ES-I3 (cell line): Measurements from ENCODE around the gene APBA2.

Experiments
- H3K36me3 ChIP-seq: 2 replicates; pipeline ENCODE4 v1.6.1; 2013; ENCODE audit warnings: mild to moderate bottlenecking, low read length, control low read depth, moderate library complexity; ENCODE audit not compliant: insufficient read depth
- H3K4me1 ChIP-seq: 2 replicates; pipeline ENCODE4 v1.6.1; 2013; ENCODE audit warnings: mild to moderate bottlenecking, control low read depth, low read length; ENCODE audit not compliant: insufficient read depth
- H3K9ac ChIP-seq: 2 replicates; pipeline ENCODE4 v1.6.1; 2013; ENCODE audit warnings: low read depth, mild to moderate bottlenecking, low read length, moderate library complexity
- H3K9me3 ChIP-seq: 2 replicates; pipeline ENCODE4 v1.6.1; 2013; ENCODE audit warnings: mild to moderate bottlenecking, low read length, moderate library complexity; ENCODE audit not compliant: control insufficient read depth, insufficient read depth

The APBA2 gene

GRCh38 chr15:28896951-28897350, 11.2 kb downstream of the APBA2 start:
- H3K36me3 ChIP-seq, result no peaks in the 10 kb centered on the region
- H3K9me3 ChIP-seq, result no peaks in the 10 kb centered on the region; the same call in 1 of the 2 replicates
- no peak overlapping the region for H3K9ac ChIP-seq
- no peaks in the 10 kb centered on the region for H3K4me1 ChIP-seq

DNA sequence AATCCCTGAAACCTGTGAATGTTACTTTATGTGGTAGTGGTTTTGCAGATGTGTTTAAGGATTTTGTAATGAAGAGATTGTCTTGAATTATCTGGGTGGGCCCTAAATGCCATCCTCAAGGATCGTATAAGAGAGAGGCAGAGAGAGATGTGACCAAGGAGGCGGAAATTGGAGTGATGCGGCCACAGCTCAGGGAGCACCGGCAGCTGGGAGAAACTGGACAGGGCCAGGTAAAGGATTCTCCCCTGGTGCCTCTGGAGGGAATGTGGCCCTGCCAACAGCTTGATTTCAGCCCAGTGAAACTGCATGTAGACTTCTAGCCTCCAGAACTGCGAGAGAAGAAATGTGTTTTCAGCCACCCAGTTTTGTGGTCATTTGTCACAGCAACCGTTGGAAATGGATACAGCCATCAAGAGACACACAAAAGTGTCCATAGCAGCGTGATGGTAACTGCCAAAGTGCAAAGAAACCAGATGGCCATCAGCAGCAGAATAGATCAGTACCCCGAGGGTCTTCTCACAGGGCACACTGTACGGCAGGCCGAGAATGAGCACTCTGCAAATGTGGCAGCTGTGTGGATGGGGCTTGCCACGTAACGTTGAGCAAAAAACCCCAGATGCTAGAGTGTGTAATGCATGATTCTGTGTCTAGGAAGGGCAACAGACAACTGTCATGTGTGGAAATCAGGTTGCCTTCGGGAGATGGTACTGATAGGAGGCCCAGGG, 12.2 kb downstream of the APBA2 start:
- H3K4me1 ChIP-seq, result no peaks in the 10 kb centered on the region
- no peak overlapping the region for H3K9ac ChIP-seq
- no peaks in the 10 kb centered on the region for H3K36me3 ChIP-seq
- no peaks in the 10 kb centered on the region; the same call in 1 of the 2 replicates for H3K9me3 ChIP-seq

- Histone ChIP-seq H3K36me3 (no peaks in the 10 kb centered on the region), H3K4me1 (no peaks in the 10 kb centered on the region), H3K9me3 (no peaks in the 10 kb centered on the region; the same call in 1 of the 2 replicates), H3K9ac (no peak overlapping the region)
These were observed 13.4 kb downstream of the APBA2 start for GRCh38 chr15:28899061-28899738.

DNA sequence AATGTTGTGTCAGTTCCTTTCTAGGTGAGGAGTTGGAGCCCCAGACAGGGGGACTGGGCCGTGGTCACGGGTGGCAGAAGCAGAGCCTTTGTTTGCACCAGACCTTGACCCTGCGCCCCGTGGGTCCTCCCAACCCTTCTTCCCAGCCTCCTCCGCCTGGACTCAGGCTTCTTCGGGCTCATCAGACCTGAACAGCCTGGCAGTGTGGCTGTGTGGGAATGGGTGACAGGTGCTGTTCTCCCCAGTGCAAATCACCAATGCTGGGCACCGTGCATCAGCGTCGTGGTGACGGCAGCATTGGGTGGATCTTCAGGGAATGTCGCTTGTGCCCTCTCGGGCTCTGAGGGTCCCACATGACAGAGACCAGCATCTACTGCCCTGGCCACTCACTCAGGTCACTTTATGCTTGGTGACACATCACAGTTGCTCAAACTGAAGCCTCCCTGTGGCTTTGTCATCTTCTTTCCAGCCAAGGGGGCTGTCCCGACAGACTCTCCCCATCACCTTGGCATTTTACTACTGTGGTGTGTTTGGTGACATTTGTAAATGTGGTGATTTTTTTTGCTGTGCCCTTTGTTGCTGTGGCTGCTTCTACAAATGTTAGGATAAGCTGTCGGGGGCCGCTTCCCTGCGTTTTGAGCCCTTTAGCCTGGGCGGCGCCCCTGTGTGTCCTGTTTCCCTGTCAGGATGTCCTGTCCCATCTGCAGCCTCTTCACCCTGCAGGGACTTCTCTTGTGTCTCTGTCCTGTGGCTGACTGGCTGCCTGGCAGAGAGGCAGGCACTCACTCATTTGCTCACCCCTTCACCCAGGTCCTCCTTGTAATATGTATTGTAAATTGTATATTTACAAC, 14.5 kb downstream of the APBA2 start:
- H3K36me3 ChIP-seq, result no peaks in the 10 kb centered on the region
- no peaks in the 10 kb centered on the region for H3K4me1 ChIP-seq
- H3K9ac ChIP-seq, result no peak overlapping the region
- H3K9me3 ChIP-seq, result no peaks in the 10 kb centered on the region; the same call in 1 of the 2 replicates

DNA sequence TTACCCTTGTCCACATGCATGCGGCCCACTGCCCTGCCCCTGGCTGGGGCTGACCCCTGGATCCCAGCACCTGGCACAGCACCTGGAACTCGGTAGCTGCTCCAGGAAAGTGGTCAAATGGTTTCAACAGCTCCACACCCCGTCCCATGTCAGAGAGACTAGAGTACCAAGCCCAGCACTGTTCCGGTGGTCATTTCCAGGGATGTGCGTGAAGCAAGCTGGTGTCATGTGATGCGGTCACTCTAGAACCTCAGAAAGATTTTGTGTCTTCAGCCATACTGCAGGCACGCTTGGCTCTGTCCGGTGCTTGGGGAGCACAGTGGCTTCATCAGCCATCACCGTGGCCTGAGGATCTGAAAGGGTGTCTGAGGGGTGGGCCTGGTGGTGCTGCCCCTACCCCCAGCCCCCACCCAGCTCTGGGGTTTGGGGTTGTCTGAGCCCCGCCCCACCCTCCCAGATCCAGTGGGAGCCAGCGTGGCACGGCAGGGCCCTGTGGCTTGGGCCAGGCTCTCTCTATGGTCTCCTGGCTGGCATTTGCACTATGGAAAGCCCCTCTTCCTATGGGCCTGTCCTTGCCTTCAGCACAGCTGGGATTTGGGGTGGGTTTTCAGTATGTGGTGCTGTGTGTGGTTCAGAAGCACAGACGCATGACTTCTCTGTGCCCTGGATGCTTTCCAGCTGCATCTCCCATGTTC, 15.3 kb downstream of the APBA2 start:
- H3K9me3 ChIP-seq, result no peaks in the 10 kb centered on the region; the same call in 1 of the 2 replicates
- H3K9ac ChIP-seq, result no peak overlapping the region
- no peaks in the 10 kb centered on the region for H3K4me1 ChIP-seq
- no peaks in the 10 kb centered on the region for H3K36me3 ChIP-seq

DNA sequence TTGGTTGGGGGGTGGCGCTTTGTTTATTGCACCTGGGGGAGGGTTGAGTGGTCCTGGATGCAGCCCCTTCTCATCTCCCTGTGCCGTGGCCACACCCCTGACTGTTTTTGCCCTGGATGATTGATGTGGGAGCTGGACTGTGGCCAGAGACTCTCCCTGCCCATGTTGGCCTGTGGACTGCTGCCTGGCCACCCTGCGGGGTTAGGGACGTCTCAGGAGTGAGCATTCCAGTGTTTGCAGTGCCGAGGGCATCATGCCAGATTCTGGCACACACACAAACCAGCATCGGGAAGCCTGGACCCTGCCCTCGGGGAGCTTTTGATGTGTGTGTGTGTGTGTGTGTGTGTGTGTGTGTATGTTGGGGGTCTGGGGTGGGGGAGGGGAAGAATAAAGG, 15.8 kb downstream of the APBA2 start:
- Histone ChIP-seq H3K4me1 (no peaks in the 10 kb centered on the region), H3K9me3 (no peaks in the 10 kb centered on the region; the same call in 1 of the 2 replicates), H3K9ac (no peak overlapping the region), H3K36me3 (no peaks in the 10 kb centered on the region)

GRCh38 chr15:28901987-28902745, 16.4 kb downstream of the APBA2 start:
- no peak overlapping the region for H3K9ac ChIP-seq

DNA sequence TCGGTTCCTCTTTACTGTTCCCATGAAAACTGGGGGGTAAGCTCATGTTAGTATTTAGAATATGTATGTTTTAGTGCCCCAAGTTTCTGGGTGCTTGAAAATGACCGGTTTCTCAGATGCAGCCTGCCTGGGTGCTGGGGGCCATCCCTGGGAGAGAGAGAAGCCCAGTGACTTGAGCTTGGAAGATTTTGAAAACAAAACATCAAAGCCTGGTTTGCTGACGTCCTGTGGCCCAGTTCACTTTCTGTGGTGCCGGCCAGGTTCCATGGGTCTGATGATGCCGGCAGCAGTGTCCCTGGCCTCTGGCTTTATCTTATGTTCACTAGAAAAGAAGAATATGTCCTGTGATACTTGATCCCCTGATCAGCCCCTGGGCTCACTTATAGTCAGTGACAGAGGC, 17.1 kb downstream of the APBA2 start:
- no peaks in the 10 kb centered on the region for H3K36me3 ChIP-seq
- H3K9ac ChIP-seq, result no peak overlapping the region
- H3K9me3 ChIP-seq, result no peaks in the 10 kb centered on the region
- H3K4me1 ChIP-seq, result no peaks in the 10 kb centered on the region

More at GRCh38 chr15:28901987-28902745, 16.4 kb downstream of the APBA2 start:
- Histone ChIP-seq H3K36me3 (no peaks in the 10 kb centered on the region), H3K9me3 (no peaks in the 10 kb centered on the region; the same call in 1 of the 2 replicates), H3K4me1 (no peaks in the 10 kb centered on the region)

DNA sequence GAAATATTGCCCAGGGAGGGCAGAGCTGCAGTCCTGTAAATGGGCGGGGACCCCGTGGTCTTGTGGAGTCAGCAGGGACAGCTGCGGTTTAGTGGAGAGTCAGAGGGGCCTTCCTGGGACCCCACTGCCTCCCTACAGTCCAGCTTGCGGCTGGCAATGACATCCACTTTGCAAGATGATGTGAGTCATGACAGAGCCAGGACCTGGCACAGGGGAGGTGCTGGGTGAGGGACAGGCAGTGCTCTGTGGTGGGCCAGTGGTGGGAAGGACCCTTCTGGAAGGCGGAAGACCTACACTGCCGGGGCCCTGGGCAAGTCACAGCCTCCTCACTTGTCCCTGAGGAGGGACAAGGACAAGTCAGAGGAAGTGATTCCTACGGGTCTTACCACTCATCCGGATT, 17.8 kb downstream of the APBA2 start:
- no peaks in the 10 kb centered on the region for H3K36me3 ChIP-seq
- H3K9me3 ChIP-seq, result no peaks in the 10 kb centered on the region
- H3K9ac ChIP-seq, result no peak overlapping the region
- no peaks in the 10 kb centered on the region for H3K4me1 ChIP-seq

GRCh38 chr15:28904003-28904402, 18.2 kb downstream of the APBA2 start:
- H3K4me1 ChIP-seq, result no peaks in the 10 kb centered on the region
- no peaks in the 10 kb centered on the region for H3K36me3 ChIP-seq
- no peaks in the 10 kb centered on the region for H3K9me3 ChIP-seq
- no peak overlapping the region for H3K9ac ChIP-seq

- Histone ChIP-seq H3K4me1 (no peaks in the 10 kb centered on the region), H3K9ac (no peak overlapping the region), H3K36me3 (no peaks in the 10 kb centered on the region), H3K9me3 (no peaks in the 10 kb centered on the region)
These were observed 19.0 kb downstream of the APBA2 start for GRCh38 chr15:28904541-28905315.

- Histone ChIP-seq H3K9ac (no peak overlapping the region), H3K36me3 (no peaks in the 10 kb centered on the region), H3K9me3 (no peaks in the 10 kb centered on the region), H3K4me1 (no peaks in the 10 kb centered on the region)
These were observed 21.7 kb downstream of the APBA2 start for GRCh38 chr15:28907338-28907960.
